Measurements from ENCODE around the gene FLYWCH2.

FLYWCH2 gene

GRCh38 chr16:2911638-2912329 is 28.8 kb downstream of the FLYWCH2 start, which contains the start of gene FLYWCH1 (continued):
- TF ChIP-seq ZNF76 (tag by site-specific recombination; IDR thresholded peaks at IDR 0.05; ENCODE audit: borderline replicate concordance, low read depth) (peak; percentile 24; the same call in 1 of the 2 replicates), ZNF202 (tag by site-specific recombination; IDR thresholded peaks at IDR 0.05; ENCODE audit: borderline replicate concordance) (no peak), ZNF148 (tag by site-specific recombination; IDR thresholded peaks at IDR 0.05; ENCODE audit: borderline replicate concordance) (no peak), KLF8 (tag by site-specific recombination; IDR thresholded peaks at IDR 0.05) (peak; percentile 43; the same call in 1 of the 2 replicates), SETDB1 (IDR thresholded peaks at IDR 0.05; ENCODE audit: insufficient read length, low read length) (no peak), INSM2 (tag by site-specific recombination; IDR thresholded peaks at IDR 0.05) (peak; percentile 68; the same call in 1 of the 2 replicates), ZNF211 (tag by site-specific recombination; IDR thresholded peaks at IDR 0.05; ENCODE audit: low read depth) (no peak), ZNF830 (tag by site-specific recombination; IDR thresholded peaks at IDR 0.05; ENCODE audit: low read depth) (no peak), ZBTB7A (tag by site-specific recombination; IDR thresholded peaks at IDR 0.05; ENCODE audit: low read depth) (peak; percentile 73; the same call in 1 of the 2 replicates), ZNF404 (tag by site-specific recombination; IDR thresholded peaks at IDR 0.05) (no peak), ZNF501 (tag by site-specific recombination; IDR thresholded peaks at IDR 0.05) (no peak), ZXDB (tag by site-specific recombination; IDR thresholded peaks at IDR 0.05) (peak; percentile 52; the same call in 1 of the 2 replicates), TSHZ1 (tag by site-specific recombination; IDR thresholded peaks at IDR 0.05; ENCODE audit: borderline replicate concordance) (no peak), ZNF660 (tag by site-specific recombination; IDR thresholded peaks at IDR 0.05) (peak; percentile 79), ZNF843 (tag by site-specific recombination; IDR thresholded peaks at IDR 0.05) (0 out of 2 replicates have a peak, but pooled peaks have one; percentile 20), SCRT1 (tag by site-specific recombination; IDR thresholded peaks at IDR 0.05; ENCODE audit: borderline replicate concordance) (no peak), SP2 (tag by site-specific recombination; IDR thresholded peaks at IDR 0.05) (peak; percentile 95), ZNF629 (tag by site-specific recombination; IDR thresholded peaks at IDR 0.05) (peak; percentile 53), ZNF596 (tag by site-specific recombination; IDR thresholded peaks at IDR 0.05) (peak; percentile 37; the same call in 1 of the 2 replicates), IKZF3 (tag by site-specific recombination; IDR thresholded peaks at IDR 0.05) (peak; percentile 31; the same call in 1 of the 2 replicates), KLF9 (tag by site-specific recombination; IDR thresholded peaks at IDR 0.05; ENCODE audit: low read depth) (peak; percentile 41; the same call in 1 of the 2 replicates), BCL11A (tag by site-specific recombination; IDR thresholded peaks at IDR 0.05; ENCODE audit: low read depth) (no peak), ZBTB17 (tag by site-specific recombination; IDR thresholded peaks at IDR 0.05) (0 out of 2 replicates have a peak, but pooled peaks have one; percentile 29), GLIS1 (tag by site-specific recombination; IDR thresholded peaks at IDR 0.05) (0 out of 2 replicates have a peak, but pooled peaks have one; percentile 19), SP3 (tag by site-specific recombination; IDR thresholded peaks at IDR 0.05) (peak; percentile 80)
- TF ChIP-seq, protein P1, sequence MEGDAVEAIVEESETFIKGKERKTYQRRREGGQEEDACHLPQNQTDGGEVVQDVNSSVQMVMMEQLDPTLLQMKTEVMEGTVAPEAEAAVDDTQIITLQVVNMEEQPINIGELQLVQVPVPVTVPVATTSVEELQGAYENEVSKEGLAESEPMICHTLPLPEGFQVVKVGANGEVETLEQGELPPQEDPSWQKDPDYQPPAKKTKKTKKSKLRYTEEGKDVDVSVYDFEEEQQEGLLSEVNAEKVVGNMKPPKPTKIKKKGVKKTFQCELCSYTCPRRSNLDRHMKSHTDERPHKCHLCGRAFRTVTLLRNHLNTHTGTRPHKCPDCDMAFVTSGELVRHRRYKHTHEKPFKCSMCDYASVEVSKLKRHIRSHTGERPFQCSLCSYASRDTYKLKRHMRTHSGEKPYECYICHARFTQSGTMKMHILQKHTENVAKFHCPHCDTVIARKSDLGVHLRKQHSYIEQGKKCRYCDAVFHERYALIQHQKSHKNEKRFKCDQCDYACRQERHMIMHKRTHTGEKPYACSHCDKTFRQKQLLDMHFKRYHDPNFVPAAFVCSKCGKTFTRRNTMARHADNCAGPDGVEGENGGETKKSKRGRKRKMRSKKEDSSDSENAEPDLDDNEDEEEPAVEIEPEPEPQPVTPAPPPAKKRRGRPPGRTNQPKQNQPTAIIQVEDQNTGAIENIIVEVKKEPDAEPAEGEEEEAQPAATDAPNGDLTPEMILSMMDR (tag by site-specific recombination; IDR thresholded peaks at IDR 0.05), result 0 out of 2 replicates have a peak, but pooled peaks have one; percentile 47
- TF ChIP-seq, protein P2, sequence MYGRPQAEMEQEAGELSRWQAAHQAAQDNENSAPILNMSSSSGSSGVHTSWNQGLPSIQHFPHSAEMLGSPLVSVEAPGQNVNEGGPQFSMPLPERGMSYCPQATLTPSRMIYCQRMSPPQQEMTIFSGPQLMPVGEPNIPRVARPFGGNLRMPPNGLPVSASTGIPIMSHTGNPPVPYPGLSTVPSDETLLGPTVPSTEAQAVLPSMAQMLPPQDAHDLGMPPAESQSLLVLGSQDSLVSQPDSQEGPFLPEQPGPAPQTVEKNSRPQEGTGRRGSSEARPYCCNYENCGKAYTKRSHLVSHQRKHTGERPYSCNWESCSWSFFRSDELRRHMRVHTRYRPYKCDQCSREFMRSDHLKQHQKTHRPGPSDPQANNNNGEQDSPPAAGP (tag by site-specific recombination; IDR thresholded peaks at IDR 0.05), result peak; percentile 67
- TF ChIP-seq, protein P3, sequence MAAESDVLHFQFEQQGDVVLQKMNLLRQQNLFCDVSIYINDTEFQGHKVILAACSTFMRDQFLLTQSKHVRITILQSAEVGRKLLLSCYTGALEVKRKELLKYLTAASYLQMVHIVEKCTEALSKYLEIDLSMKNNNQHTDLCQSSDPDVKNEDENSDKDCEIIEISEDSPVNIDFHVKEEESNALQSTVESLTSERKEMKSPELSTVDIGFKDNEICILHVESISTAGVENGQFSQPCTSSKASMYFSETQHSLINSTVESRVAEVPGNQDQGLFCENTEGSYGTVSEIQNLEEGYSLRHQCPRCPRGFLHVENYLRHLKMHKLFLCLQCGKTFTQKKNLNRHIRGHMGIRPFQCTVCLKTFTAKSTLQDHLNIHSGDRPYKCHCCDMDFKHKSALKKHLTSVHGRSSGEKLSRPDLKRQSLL (tag by site-specific recombination; IDR thresholded peaks at IDR 0.05), result no peak

Data from HEK293 (cell line).